Heart right ventricle (tissue), 16 donors: ENCODE results near the gene MAD1L1. TPM values are rescaled to one million over a fixed set of nuclear protein-coding genes. Genes with fewer than 3 reads are reported as not detected.
"Not testable (repeated sequence)": the region's sequence is repeated elsewhere in the genome, so short reads cannot be mapped to it uniquely, and the experiment has no call there.

Experiments
- ATAC-seq, 8 donors: fragments of 200-7000 bp; cut with Tn5 transposase; one replicate each; pipeline ENCODE4 v1.9.1; 2020; ENCODE audit warnings: mild to moderate bottlenecking in 8 of 8, moderate library complexity in 8 of 8, moderate number of reproducible peaks in 1 of 8
- DNase-seq, 2 donors: peaks; one replicate each; pipeline ENCODE4 v3.0.0-alpha.2; 2020
- H3K27ac ChIP-seq, 10 donors: fragments of 200-600 bp; sonication (generic) in 2 of 10; one replicate each; pipeline versions ENCODE4 v1.5.0 to v1.8.0; 2020 to 2022; ENCODE audit warnings: mild to moderate bottlenecking in 3 of 10
- H3K27me3 ChIP-seq, 7 donors: fragments of 200-600 bp; one replicate each; pipeline ENCODE4 v1.8.0; 2021 to 2022; ENCODE audit warnings: mild to moderate bottlenecking in 2 of 7
- H3K36me3 ChIP-seq, 9 donors: fragments of 200-600 bp; sonication (generic) in 1 of 9; one replicate each; pipeline versions ENCODE4 v1.5.0 to v1.8.0; 2020 to 2022; ENCODE audit warnings: mild to moderate bottlenecking in 2 of 9
- H3K4me1 ChIP-seq, 9 donors: fragments of 200-600 bp; sonication (generic) in 1 of 9; one replicate each; pipeline versions ENCODE4 v1.5.0 to v1.8.0; 2020 to 2022; ENCODE audit warnings: mild to moderate bottlenecking in 4 of 9
- H3K4me3 ChIP-seq, 10 donors: fragments of 200-600 bp; sonication (generic) in 2 of 10; one replicate each; pipeline versions ENCODE4 v1.5.0 to v1.8.0; 2020 to 2022; ENCODE audit warnings: mild to moderate bottlenecking in 7 of 10, moderate library complexity in 2 of 10
- H3K9me3 ChIP-seq, 11 donors: fragments of 200-600 bp in 10 of 11; sonication (generic) in 2 of 11; one replicate each; pipeline versions ENCODE4 v1.5.0 to v1.8.0; 2013 to 2022; ENCODE audit warnings: mild to moderate bottlenecking in 2 of 11, control low read depth in 1 of 11, moderate library complexity in 1 of 11
- CTCF ChIP-seq, 9 donors: fragments of 200-600 bp; sonication (generic) in 2 of 9; IDR thresholded peaks; one replicate each; pipeline versions ENCODE4 v1.5.0 to v1.8.0; 2021 to 2022; ENCODE audit warnings: antibody characterized with exemption in 9 of 9, mild to moderate bottlenecking in 5 of 9, moderate library complexity in 1 of 9
- WGBS, 2 donors: extraction: QIAGEN DNeasy Blood & Tissue Kit; methylation state at CpG; one replicate each; pipeline ENCODE4 v1.1.7; 2013; ENCODE audit warnings: inconsistent platforms in 1 of 2; 5-methylcytosine and 5-hydroxymethylcytosine counted together
- intact Hi-C, 10 donors: fragments of 100-400 bp; cut with DNase I; formaldehyde crosslinking; loops; one replicate each; pipeline versions ENCODE4 v1.11.1 to v1.14.2; 2022
- polyA plus RNA-seq, 2 donors: library from polyadenylated mRNA; stranded (reverse); fragments of 200-250 nt; gene quantifications; one replicate each; pipeline ENCODE4 v1.2.3, GENCODE V29; 2013
- total RNA-seq, 10 donors: library from RNA; stranded (reverse); fragmentation: NEBNext Ultra II Directional in 3 of 10; extraction: Animal tissue kit (Norgen Biotek cat#: 25700) in 3 of 10; gene quantifications; one replicate each; pipeline versions ENCODE4 v1.2.1 to v1.2.4, GENCODE V29; 2021 to 2023
- donor health status: Arrhythmogenic right ventricular cardiomyopathy.
- donor health status: ischemic (EF 13 %, LVEDD 7.1; RV severe dilation, severe dysfunction).
- donor health status: healthy with polysubstance abuse.
- donor health status: DM: no; HTN: yes; CAD: no.
- donor health status: DM: no; HTN: no; CAD: no.
- donor health status: ischemic (EF 25% LVEDD 6.9; RV normal size, moderate dysfunction).
- donor health status: ischemic (EF 25% LVEDD 5.7; RV mildly dilated, moderate dysfunction).
- donor health status: healthy.
- donor health status: DM: yes; HTN: yes; CAD: no.
- donor health status: Ischemic cardiomyopathy.
- donor health status: ischemic (EF 35%, LVEDD 5.7; RV mildly dilated, moderate dysfunction).
- donor health status: nonischemic (EF 11% LVEDD 7.7; RV severe dilation, severe dysfunction).
- donor health status: DM: yes; HTN: yes; CAD: no.
- donor health status: PGD.
- donor health status: ischemic (EF 29% LVEDD 5.4; RV normal size, mild dysfunction).
- donor health status: nonischemic (EF 23%, LVEDD 6.1; RV moderate dilation, normal function).

MAD1L1 gene
- total and polyA plus RNA-seq, 12 donors: 13.8 to 46.8 (median 20.2) TPM

DNA sequence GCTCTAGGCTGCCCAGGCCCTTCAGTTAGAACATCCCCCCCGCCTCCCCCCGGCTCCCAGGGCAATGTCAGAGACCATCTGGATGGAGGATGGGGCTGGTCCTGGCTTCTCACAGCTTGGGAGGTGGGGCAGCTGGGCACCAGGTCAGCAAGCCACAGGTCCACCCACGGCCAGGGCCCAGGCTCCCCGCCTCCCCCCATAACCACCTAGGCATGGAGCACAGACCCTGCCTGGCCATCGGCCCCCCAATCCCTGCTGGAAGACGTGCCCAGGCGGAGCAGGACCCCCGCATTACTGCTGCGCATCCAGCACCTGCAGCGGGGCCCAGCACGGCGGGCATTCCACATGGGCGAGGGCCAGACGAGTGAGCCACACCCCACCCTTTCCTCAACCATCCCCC is 393.0 kb downstream of the MAD1L1 start:
- H3K4me3 ChIP-seq: no peak overlapping the region
- 89 to 96% methylated on average over 14 of the region's 14 CpGs for WGBS, 2 donors
- H3K9me3 ChIP-seq: peaks cover 0 to 14% (median 0%) of the 10 kb centered on the region in 11 donors
- H3K36me3 ChIP-seq: no peaks in the 10 kb centered on the region
- intact Hi-C loops: no loop called here
- no peak for TF ChIP-seq CTCF (IDR thresholded peaks at IDR 0.05)
- H3K27me3 ChIP-seq: no peaks in the 10 kb centered on the region
- ATAC-seq: no peak
- H3K27ac ChIP-seq: no peak overlapping the region
- DNase-seq: no peak
- H3K4me1 ChIP-seq: no peaks in the 10 kb centered on the region

DNA sequence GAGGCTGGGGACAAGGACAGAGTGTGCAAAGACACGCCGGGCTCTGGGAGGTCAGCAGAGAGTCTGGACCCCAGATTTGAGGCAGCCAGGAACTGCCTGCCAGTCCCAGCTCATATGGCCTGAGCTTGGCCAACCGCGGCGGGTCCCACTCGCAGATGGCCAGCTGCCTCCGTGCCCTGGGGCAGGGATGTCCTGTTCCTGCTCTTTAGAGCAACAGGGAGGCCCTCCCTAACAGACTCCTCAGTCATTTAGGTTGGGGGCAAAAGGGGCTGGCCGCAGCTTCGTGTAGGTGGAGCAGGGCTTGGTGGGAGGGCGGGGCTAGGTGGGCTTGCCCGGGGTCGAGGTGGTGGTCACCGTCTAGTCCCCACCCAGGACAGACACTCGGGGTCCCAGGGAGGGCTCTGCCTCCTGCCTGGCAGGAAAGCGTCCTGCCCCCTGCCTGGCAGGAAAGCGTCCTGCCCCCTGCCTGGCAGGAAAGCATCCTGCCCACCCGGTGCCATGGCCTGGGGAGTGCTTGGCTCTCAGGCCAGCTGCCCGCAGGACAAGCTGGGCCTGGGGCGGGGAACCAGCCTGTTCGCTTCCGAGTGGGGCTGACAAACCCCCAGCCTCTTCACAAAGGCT is 393.7 kb downstream of the MAD1L1 start:
- ATAC-seq, H3K4me3 ChIP-seq, H3K27me3 ChIP-seq, H3K36me3 ChIP-seq, H3K27ac ChIP-seq, DNase-seq, intact Hi-C loops, H3K4me1 ChIP-seq: not testable (repeated sequence)
- peaks cover 0 to 19% (median 0%) of the 10 kb centered on the region in 11 donors for H3K9me3 ChIP-seq
- 93 to 94% methylated on average over 20 to 21 of the region's 21 CpGs for WGBS, 2 donors

GRCh38 chr7:1838544-1838872 is 394.2 kb downstream of the MAD1L1 start:
- H3K4me1 ChIP-seq, H3K36me3 ChIP-seq, H3K27me3 ChIP-seq, H3K27ac ChIP-seq, intact Hi-C loops, DNase-seq, H3K4me3 ChIP-seq: not testable (repeated sequence)
- H3K9me3 ChIP-seq: peaks cover 0 to 24% (median 0%) of the 10 kb centered on the region in 11 donors
- ATAC-seq: peak in 1 of 8 donors; percentile 22
- WGBS, 2 donors: 90 to 92% methylated on average over 13 of the region's 13 CpGs

- H3K4me1 ChIP-seq, H3K4me3 ChIP-seq, ATAC-seq, H3K36me3 ChIP-seq, intact Hi-C loops, H3K27ac ChIP-seq, H3K27me3 ChIP-seq, DNase-seq: not testable (repeated sequence)
- WGBS, 2 donors: 90 to 93% methylated on average over 30 to 31 of the region's 31 CpGs
- H3K9me3 ChIP-seq: peaks cover 0 to 26% (median 0%) of the 10 kb centered on the region in 11 donors
Observed at GRCh38 chr7:1837696-1838543, 394.8 kb downstream of the MAD1L1 start.

DNA sequence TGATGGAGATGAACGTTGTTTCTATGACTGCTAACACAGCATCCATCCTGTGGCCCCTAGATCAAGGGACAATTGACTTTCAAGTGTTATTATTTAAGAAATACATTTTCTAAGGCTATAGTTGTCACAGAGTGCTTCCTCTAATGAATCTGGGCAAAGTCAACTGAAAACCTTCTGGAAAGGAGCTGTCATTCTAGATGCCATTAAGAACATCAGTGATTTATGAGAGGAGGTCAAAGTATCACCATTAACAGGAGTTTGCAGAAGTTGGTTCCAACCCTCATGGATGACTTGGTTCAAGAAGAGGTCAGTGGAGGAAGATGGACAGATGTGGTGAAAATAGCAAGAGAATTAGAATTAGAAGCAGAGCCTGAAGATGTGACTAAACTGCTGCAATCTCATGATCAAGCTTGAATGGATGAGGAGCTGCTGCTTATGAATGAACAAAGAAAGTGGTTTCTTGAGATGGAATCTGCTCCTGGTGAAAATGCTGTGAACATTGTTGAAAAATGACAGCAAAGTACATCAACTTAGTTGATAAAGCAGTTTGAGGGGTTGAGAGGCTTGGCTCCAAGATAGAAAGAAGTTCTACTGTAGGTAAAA is 400.7 kb downstream of the MAD1L1 start:
- H3K9me3 ChIP-seq: peaks cover 0 to 52% (median 0%) of the 10 kb centered on the region in 11 donors
- 71 to 79% methylated on average over 1 of the region's 1 CpG for WGBS, 2 donors
- H3K27ac ChIP-seq, H3K4me1 ChIP-seq, intact Hi-C loops, H3K4me3 ChIP-seq, ATAC-seq, H3K27me3 ChIP-seq, H3K36me3 ChIP-seq, DNase-seq: not testable (repeated sequence)

DNA sequence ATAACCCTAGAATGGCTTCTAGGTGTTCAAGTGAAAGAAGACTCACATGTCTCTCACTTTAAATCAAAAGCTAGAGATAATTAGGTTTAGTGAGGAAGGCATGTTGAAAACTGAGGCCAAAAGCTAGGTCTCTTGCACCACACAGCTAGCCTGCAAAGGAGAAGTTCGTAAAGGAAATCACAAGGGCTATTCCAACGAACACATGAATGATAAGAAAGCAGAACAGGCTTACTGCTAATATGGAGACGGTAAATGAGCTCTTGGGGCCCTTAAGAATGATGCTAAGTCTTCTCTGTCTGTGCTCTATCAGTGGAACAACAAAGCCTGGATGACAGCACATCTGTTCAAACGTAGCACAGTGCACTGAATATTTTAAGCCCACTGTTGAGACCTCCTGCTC is 401.3 kb downstream of the MAD1L1 start:
- H3K4me1 ChIP-seq, H3K36me3 ChIP-seq, H3K27me3 ChIP-seq, DNase-seq, intact Hi-C loops, H3K4me3 ChIP-seq, ATAC-seq, H3K27ac ChIP-seq: not testable (repeated sequence)
- WGBS, 2 donors: 90 to 93% methylated on average over 4 of the region's 4 CpGs
- peaks cover 0 to 52% (median 0%) of the 10 kb centered on the region in 11 donors for H3K9me3 ChIP-seq

- intact Hi-C loops, H3K27me3 ChIP-seq, H3K4me1 ChIP-seq, H3K4me3 ChIP-seq, H3K27ac ChIP-seq, H3K36me3 ChIP-seq, DNase-seq, ATAC-seq: not testable (repeated sequence)
- H3K9me3 ChIP-seq: peaks cover 0 to 38% (median 0%) of the 10 kb centered on the region in 11 donors
- WGBS, 2 donors: 92 to 93% methylated on average over 1 of the region's 1 CpG
Observed at GRCh38 chr7:1829668-1830067, 403.1 kb downstream of the MAD1L1 start.
